Transverse colon (tissue), 4 donors: Measurements from ENCODE around the gene EEFSEC. TPM values are rescaled to one million over a fixed set of nuclear protein-coding genes. Genes with fewer than 3 reads are reported as not detected.

Experiments used
- DNase-seq: peaks from one replicate; pipeline ENCODE4 v3.0.0-alpha.2; 2019
- H3K27ac ChIP-seq, 4 donors: fragments of 200-600 bp; sonication (generic); 2 replicates each; pipeline ENCODE4 v1.5.1; 2016 to 2018; ENCODE audit warnings: inconsistent platforms in 4 of 4
- H3K27me3 ChIP-seq: fragments of 200-600 bp; sonication (generic); 2 replicates; pipeline ENCODE4 v1.5.1; 2017; ENCODE audit warnings: inconsistent platforms
- H3K36me3 ChIP-seq, 4 donors: fragments of 200-600 bp; sonication (generic); 2 replicates each; pipeline ENCODE4 v1.5.1; 2017 to 2019; ENCODE audit warnings: inconsistent platforms in 4 of 4
- H3K4me1 ChIP-seq, 4 donors: fragments of 200-600 bp; sonication (generic); 2 replicates each; pipeline ENCODE4 v1.5.1; 2017 to 2020; ENCODE audit warnings: inconsistent platforms in 4 of 4
- H3K4me3 ChIP-seq, 4 donors: fragments of 200-600 bp; sonication (generic); 1 replicate in 1 of 4; 2 replicates in 3 of 4; pipeline versions ENCODE4 v1.5.1 to v1.6.1; 2017 to 2019; ENCODE audit warnings: inconsistent platforms in 4 of 4
- H3K9me3 ChIP-seq, 2 donors: fragments of 200-600 bp; sonication (generic); 2 replicates each; pipeline ENCODE4 v1.5.1; 2017 to 2019; ENCODE audit warnings: inconsistent platforms in 2 of 2
- EP300 ChIP-seq: sonication (generic); formaldehyde crosslinking; IDR thresholded peaks from one replicate; pipeline ENCODE4 v1.6.1; 2017; ENCODE audit warnings: antibody characterized with exemption, low read depth
- POLR2A ChIP-seq: fragments of 450-650 bp; IDR thresholded peaks from one replicate; pipeline ENCODE4 v1.6.1; 2016; ENCODE audit warnings: antibody characterized with exemption, mild to moderate bottlenecking, moderate library complexity
- POLR2AphosphoS5 ChIP-seq, 3 donors: sonication (generic); formaldehyde crosslinking; IDR thresholded peaks; one replicate each; pipeline ENCODE4 v1.6.1; 2016; ENCODE audit warnings: antibody characterized with exemption in 3 of 3
- WGBS, 2 donors: methylation state at CpG; one replicate each; pipeline ENCODE4 v1.1.5; 2018; ENCODE audit warnings: low coverage in 1 of 2; 5-methylcytosine and 5-hydroxymethylcytosine counted together
- in situ Hi-C, 4 donors: fragments of 200-750 bp; cut with MboI; loops; one replicate each; pipeline versions ENCODE4 v1.15.0 to v1.15.1; 2017; ENCODE audit warnings: low sequenced_read_pairs in 3 of 4, low pct_ligation_motif_present in 1 of 4, low pct_unique_long_range_greater_than_20kb in 1 of 4
- intact Hi-C: fragments of 100-400 bp; cut with DNase I; formaldehyde crosslinking; loops from one replicate; pipeline ENCODE4 v1.15.1; 2023; ENCODE audit warnings: low total_unique reads
- total RNA-seq, 4 donors: library from RNA; depleted of rRNA; stranded (reverse); fragments of >200 nt; gene quantifications; one replicate each; pipeline ENCODE4 v1.1.0, GENCODE V29; 2016
- TF ChIP-seq, protein P1 (sequence below), 5 experiments: fragments of 200-600 bp in 3 of 5; fragments of 450-650 bp in 2 of 5; sonication (generic) in 3 of 5; IDR thresholded peaks; 1 replicate in 2 of 5; 2 replicates in 3 of 5; pipeline ENCODE4 v1.5.1; 2016 to 2017; ENCODE audit warnings: antibody characterized with exemption in 5 of 5, inconsistent platforms in 3 of 5, mild to moderate bottlenecking in 2 of 5, moderate library complexity in 1 of 5

EEFSEC gene
- total RNA-seq, 4 donors from 2014 or later, result 10.3 to 16.8 (median 14.2) TPM

GRCh38 chr3:128429751-128430150 lies 276.5 kb downstream of the EEFSEC start:
- WGBS, 2 donors, result 90% methylated on average over 8 of the region's 8 CpGs; no CpG with 5 or more reads in 1 of the 2 donors
- in situ Hi-C loops, result loop anchor here in 3 of 4 donors (10.0 kb wide), 2 partner anchors 165 to 175 kb away; no protein-coding TSS in a partner anchor
- Histone ChIP-seq H3K27me3 (peaks cover 72% of the 10 kb centered on the region), H3K4me3 (no peak overlapping the region), H3K36me3 (no peaks in the 10 kb centered on the region), H3K9me3 (no peaks in the 10 kb centered on the region), H3K4me1 (peaks cover 8 to 20% (median 14%) of the 10 kb centered on the region in 4 donors), H3K27ac (no peak overlapping the region)
- intact Hi-C loops, result loop anchor here (5.0 kb wide), 1 partner anchor 68 kb away; no protein-coding TSS in a partner anchor
- no peak for TF ChIP-seq EP300
- no peak for TF ChIP-seq POLR2AphosphoS5 (IDR thresholded peaks at IDR 0.05)
- no peak for TF ChIP-seq POLR2A
- TF ChIP-seq, protein P1, sequence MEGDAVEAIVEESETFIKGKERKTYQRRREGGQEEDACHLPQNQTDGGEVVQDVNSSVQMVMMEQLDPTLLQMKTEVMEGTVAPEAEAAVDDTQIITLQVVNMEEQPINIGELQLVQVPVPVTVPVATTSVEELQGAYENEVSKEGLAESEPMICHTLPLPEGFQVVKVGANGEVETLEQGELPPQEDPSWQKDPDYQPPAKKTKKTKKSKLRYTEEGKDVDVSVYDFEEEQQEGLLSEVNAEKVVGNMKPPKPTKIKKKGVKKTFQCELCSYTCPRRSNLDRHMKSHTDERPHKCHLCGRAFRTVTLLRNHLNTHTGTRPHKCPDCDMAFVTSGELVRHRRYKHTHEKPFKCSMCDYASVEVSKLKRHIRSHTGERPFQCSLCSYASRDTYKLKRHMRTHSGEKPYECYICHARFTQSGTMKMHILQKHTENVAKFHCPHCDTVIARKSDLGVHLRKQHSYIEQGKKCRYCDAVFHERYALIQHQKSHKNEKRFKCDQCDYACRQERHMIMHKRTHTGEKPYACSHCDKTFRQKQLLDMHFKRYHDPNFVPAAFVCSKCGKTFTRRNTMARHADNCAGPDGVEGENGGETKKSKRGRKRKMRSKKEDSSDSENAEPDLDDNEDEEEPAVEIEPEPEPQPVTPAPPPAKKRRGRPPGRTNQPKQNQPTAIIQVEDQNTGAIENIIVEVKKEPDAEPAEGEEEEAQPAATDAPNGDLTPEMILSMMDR (IDR thresholded peaks at IDR 0.05), result no peak
- no peak for DNase-seq

DNA sequence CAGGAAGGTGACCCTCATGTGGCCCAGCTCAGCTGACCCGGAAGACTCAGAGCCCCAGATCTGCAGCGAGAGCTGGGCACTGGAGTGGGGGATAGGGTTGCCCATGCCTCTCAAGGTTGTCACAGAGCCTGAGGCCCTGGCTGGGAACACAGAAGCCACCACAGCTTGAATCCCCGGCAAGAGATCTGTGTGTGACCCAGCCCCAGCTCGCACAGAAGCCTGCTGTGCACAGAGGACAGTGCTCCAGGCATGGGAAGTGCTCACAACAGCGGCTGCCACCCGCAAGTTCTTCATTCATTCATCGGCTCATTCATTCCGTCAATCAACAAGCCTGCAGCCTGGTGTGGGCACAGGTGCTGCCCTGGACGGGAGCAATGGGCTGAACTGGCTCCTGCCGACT lies 277.0 kb downstream of the EEFSEC start:
- no peaks in the 10 kb centered on the region for H3K36me3 ChIP-seq
- peaks cover 76% of the 10 kb centered on the region for H3K27me3 ChIP-seq
- no peaks in the 10 kb centered on the region for H3K9me3 ChIP-seq
- in situ Hi-C loops (no loop called here), intact Hi-C loops (loop anchor here (5.0 kb wide), 1 partner anchor 67 kb away; no protein-coding TSS in a partner anchor)
- WGBS, 2 donors, result 69% methylated on average over 9 of the region's 10 CpGs; no CpG with 5 or more reads in 1 of the 2 donors
- H3K4me3 ChIP-seq, result no peak overlapping the region
- H3K4me1 ChIP-seq, result peaks cover 8 to 20% (median 14%) of the 10 kb centered on the region in 4 donors
- DNase-seq, result no peak
- H3K27ac ChIP-seq, result no peak overlapping the region
- no peak for TF ChIP-seq POLR2A
- TF ChIP-seq, protein P1 (IDR thresholded peaks at IDR 0.05), result no peak
- TF ChIP-seq POLR2AphosphoS5 (IDR thresholded peaks at IDR 0.05), result no peak
- TF ChIP-seq EP300, result no peak

GRCh38 chr3:128430731-128431130 lies 277.4 kb downstream of the EEFSEC start:
- intact Hi-C loops (loop anchor here (5.0 kb wide), 1 partner anchor 67 kb away; no protein-coding TSS in a partner anchor), in situ Hi-C loops (no loop called here)
- H3K4me3 ChIP-seq, result no peak overlapping the region
- no peaks in the 10 kb centered on the region for H3K9me3 ChIP-seq
- no peak for TF ChIP-seq EP300
- TF ChIP-seq POLR2AphosphoS5 (IDR thresholded peaks at IDR 0.05), result no peak
- TF ChIP-seq POLR2A, result no peak
- TF ChIP-seq, protein P1 (IDR thresholded peaks at IDR 0.05), result no peak
- no peaks in the 10 kb centered on the region for H3K36me3 ChIP-seq
- WGBS, 2 donors, result 68% methylated on average over 8 of the region's 8 CpGs; no CpG with 5 or more reads in 1 of the 2 donors
- no peak overlapping the region for H3K27ac ChIP-seq
- H3K4me1 ChIP-seq, result peaks cover 8 to 20% (median 14%) of the 10 kb centered on the region in 4 donors
- peaks cover 76% of the 10 kb centered on the region for H3K27me3 ChIP-seq
- no peak for DNase-seq

DNA sequence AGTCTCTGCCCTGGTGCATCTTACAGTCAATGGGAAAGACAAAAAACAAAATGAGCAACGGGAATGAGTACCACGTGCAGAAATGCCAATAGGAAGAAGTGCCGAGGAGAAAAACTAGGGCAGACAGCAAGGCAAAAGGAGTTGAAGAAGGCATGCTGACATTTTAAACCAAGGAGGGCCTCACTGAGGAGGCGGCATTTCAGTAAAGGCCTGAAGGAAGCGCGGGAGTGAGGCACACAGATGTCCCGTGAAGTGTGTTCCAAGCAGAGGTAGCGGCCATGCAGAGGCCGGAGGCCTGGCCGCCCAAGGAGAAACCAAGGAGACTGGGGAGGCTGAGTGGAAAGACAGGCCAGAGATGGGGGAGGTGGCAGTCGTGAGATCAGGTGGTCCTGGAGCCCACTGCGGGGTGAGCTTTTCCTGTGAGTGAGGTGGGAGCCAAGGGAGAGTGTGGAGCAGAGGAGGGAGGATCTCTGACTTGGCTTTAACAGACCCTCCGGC lies 278.6 kb downstream of the EEFSEC start:
- intact Hi-C loops (loop anchor here (5.0 kb wide), 1 partner anchor 65 kb away; no protein-coding TSS in a partner anchor), in situ Hi-C loops (no loop called here)
- DNase-seq, result no peak
- H3K27ac ChIP-seq, result no peak overlapping the region
- 69 to 70% methylated on average over 11 to 13 of the region's 13 CpGs for WGBS, 2 donors
- peaks cover 5 to 12% (median 9%) of the 10 kb centered on the region in 4 donors for H3K4me1 ChIP-seq
- H3K27me3 ChIP-seq, result peaks cover 72% of the 10 kb centered on the region
- TF ChIP-seq, protein P1 (IDR thresholded peaks at IDR 0.05), result no peak
- no peaks in the 10 kb centered on the region for H3K36me3 ChIP-seq
- H3K4me3 ChIP-seq, result no peak overlapping the region
- no peaks in the 10 kb centered on the region for H3K9me3 ChIP-seq
